Measurements from ENCODE around the gene TMEM217.

DNA sequence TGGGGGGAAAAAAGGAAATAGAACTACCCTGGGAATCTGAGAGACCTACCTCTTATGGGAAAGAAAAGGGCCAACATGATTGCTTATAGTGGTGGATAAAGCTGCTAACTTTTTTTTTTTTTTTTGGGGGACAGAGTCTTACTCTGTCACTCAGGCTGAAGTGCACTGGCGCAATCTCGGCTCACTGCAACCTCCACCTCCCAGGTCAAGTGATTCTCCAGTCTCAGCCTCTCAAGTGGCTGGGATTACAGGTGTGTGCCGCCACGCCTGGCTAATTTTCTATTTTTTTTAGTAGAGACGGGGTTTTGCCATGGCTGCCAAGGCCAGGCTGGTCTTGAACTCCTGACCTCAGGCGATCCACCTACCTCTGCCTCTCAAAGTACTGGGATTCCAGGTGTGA is 39.9 kb downstream of the TMEM217 start:
- TF ChIP-seq EZH2 (IDR thresholded peaks at IDR 0.05) (no peak), FOXP2 (optimal IDR thresholded peaks at IDR 0.05; ENCODE audit: control extremely low read depth, extremely low read length, insufficient read depth) (no peak)

Data from SK-N-MC (cell line).